T-helper 2 cell (primary cell): ENCODE data around the gene NDUFAF4.
A peak's percentile ranks its signal among the peaks of the same experiment; 100 is the strongest.

Source experiments
- DNase-seq, 5 experiments: peaks; one replicate each; pipeline versions ENCODE4 v3.0.0 to v3.0.0-alpha.2; 2012 to 2022

Gene NDUFAF4

DNA sequence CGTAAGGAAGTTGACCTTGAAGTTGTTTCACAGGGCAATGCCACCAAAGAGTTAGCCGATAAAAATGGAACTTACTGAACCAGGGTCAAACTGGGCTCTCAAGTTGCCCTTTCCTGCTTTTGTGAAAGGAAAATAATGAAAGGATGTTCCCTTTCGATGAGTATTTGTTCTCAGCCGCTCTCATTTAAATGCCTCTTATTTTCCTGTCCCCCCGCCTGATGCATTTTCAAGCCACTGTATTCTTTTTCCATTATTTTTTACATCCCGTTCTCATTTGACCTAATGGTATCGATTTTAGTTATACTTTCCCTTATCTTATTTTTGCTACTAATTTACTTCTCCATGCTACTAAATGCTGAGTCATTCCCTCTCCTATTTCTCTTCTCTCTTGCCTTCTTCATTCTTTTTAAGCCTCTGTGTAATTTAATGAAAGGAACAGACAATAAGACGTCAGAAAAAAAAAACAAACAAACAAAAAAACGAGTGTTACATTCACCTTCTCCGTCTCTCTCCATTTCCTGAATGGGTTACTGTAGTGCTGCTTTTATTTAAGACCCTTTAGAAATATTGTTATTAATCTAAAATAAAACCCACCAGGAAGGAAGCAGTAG, 655 bp upstream of the NDUFAF4 start:
- DNase-seq, result peak in 1 of 5 experiments; percentile 53

DNA sequence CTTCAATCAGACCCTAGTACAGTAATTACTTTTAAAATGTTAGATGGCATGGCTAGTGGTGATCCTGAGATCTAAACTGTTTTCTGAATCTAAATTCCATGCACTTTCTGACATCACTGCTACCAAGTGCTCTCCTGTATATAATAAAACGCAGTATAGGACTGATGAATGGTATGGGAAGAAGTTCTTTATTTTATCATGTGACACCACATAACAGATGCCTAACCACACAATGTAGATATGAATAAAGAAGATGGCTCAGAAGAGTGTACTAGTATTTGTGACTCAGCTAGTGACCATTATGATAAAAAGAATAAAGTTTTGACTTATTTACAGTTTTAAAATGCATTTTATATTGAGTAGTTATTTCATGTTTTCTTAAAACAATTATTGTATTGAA, 8.5 kb downstream of the NDUFAF4 start:
- DNase-seq, result no peak

DNA sequence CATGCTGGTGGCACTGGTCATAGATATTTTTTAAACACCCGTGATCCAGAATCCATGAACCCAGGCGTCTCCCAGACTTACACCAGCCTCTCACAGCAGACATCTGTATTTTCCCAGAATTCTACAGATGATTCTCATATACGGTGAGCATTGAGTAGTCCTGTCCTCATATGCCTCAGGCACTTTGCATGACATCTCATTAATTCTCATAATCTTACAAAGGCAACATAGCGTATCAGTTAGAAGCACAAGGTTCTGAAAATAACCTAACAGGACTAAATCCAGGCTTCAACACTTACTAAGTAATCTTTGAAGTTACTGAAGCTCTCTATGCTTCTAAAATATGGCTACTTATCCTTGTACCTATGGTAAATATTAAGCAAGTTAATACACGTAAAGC, 8.9 kb downstream of the NDUFAF4 start:
- DNase-seq, result no peak

DNA sequence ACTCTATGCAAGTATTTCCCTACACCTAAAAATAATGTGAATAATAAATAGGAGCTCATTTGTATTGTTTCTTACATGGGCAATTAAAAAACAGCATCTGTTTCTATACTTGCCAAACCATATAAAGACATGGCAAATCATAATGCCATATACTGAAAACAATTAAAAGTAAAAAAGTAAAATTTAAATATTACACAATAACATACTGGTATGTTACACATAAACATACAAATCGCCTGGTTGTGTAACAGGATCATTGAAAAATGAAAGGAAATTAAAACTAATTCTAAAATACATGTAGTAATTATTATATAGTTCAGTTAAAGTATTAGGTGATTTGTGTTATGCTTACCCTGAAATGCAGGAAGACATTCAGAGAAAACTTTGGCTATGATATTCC, 11.2 kb downstream of the NDUFAF4 start:
- DNase-seq, result no peak

DNA sequence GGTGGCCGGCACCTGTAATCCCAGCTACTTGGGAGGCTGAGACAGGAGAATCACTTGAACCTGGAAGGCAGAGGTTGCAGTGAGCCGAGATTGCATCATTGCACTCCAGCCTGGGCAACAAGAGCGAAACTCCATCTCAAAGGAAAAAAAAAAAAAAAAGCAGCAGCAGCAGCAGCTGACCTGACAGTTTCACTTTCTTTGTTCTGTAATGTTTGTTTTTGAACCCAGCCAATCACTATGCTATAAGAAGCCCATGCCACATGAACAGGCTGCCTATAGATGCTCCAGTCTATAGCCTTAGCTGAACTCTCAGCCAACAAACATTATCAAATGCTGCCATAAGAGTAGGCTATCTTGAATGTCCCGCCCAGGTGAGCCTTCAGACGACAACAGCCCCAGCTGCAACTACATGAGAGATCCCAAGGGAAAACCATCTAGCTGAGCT, 12.5 kb downstream of the NDUFAF4 start:
- DNase-seq, result peak in 1 of 5 experiments; percentile 79

DNA sequence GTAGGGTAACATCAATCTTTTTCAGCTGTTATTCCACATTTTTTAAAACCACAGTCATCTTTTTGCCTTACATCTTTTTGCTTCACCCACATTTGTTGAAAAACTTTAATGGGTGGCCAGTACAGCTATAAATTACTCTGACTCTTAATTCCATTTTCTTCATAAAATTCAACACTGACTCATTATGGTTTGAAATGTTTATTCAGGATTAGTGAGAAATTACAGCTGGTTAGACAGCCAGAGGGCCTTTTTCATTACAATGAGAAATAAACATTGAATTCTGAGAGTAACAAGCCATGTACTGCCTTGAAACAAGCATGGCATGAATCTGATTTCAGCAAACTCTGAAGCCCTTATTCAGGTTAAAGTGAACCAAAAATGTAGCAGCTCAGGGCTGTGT, 19.5 kb downstream of the NDUFAF4 start:
- DNase-seq, result no peak

DNA sequence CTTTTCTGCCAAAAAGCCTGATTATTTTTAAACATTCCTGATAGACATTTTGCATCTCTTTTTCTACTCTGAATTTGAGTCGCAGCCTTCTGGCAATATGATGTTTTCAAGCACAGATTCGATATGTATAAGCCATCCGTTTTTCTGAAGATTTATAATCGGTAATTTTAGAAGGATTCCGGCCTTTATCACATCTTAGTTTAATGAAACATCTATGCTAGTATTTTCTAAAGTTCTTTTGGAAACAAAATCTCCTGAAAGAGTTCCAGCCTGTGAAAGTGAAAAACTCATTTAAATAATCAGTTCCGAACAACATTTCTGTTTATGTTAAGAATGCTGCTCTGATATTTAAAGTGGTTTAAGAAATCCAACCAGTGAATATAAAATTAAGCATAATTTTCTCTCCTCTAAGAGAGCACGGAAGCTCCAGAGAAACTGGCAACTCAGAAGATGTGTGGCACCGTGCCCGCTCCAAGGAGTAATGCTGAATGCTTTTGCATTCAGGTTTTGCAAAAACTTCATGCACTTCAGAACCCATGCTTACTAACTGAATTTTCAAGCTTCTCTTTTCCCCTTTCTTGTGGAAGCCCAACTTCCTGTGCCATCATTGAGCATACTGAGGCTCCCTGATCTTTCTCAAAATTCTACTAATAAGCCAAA, 20.7 kb downstream of the NDUFAF4 start:
- DNase-seq, result no peak

DNA sequence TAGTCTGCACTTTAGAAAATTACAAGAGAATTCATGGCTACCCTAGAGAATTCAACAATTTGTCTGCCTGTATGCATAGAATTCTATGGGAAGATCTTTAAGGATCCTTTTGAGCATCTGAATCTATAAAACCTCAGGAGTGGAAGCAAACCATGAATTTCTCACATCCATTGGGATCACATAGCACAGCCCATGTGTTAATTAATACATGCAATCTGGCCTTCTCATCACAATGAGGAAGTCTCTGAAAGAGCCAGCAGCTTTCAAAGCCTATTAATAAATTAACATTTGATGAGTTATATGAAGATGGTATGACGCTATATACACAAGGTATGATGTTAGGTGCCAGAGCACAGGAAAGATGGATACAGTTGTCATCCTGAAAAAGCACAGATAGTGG, 24.7 kb downstream of the NDUFAF4 start:
- no peak for DNase-seq

DNA sequence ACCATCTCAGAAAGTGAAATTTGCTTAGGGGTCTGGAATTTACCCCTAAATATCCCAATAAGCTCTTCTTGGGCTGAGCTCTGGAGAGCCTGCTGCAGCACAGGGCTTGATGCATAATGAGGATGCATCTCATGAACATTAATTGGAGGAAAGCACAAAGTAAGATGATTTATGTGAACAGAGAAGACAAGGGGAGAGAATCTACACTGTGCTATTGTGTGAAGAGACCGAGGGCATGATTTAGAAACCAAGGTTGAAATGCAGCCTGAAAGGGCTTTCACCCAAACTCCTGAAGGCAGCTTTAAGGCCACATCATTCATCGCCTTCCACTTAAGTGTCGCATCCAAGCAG, 32.7 kb downstream of the NDUFAF4 start:
- no peak for DNase-seq

DNA sequence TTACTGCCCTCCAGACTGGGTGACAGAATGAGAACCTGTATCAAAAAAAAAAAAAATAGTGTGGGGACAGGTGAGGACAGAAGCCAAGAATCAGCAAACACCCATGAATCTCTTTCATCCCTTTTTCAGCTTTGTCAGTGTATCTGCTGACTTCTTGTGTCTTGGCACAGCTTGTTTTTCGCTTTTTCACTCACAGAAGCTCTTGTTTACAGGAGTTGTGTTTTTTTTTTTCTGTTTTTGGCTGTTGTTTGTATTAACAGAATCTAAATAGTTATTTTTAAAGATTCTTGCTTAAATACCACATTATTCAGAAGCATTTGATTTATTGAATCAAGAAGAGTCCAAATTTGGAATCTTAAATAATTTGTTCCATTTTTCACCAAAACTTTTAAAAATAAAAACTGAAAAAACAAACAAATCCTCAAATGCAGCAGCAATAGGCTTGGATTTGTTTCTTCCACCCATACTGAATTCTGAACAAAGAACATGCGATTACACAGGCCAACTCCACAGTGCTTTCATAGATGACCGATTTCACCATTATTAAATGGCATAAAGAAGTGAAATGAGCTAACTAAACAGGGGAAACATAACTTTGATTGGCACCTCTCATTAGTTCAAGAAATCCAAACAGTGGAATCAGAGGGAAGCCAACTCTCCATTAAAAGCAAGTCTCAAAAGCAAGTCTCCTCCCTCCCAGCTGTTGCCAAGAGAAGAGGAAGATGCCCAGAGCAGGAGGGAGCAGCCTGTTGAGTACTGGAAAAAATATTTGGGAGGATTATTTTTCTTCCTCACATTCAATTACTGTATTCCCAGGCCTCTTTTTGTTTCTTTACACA, 33.3 kb downstream of the NDUFAF4 start:
- DNase-seq, result no peak

DNA sequence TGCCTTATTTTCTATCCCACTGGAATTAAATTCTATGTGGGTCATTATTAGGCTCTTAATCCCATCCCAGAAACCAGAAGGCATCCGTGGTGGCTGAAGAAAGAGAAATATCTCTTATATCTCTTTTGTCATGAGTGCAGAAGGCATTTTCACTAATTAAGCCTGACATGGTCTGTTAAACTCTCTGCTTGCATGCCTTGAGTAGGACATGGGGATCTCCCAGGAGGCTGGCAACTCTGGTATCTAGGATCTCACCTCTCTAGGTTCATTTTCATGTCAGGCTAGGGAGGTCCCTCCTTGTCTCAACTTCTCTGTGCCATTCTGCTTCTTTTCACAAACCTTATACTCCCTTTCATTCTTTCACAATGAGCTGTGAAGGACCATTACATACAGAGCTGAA, 35.1 kb downstream of the NDUFAF4 start:
- DNase-seq, result no peak

DNA sequence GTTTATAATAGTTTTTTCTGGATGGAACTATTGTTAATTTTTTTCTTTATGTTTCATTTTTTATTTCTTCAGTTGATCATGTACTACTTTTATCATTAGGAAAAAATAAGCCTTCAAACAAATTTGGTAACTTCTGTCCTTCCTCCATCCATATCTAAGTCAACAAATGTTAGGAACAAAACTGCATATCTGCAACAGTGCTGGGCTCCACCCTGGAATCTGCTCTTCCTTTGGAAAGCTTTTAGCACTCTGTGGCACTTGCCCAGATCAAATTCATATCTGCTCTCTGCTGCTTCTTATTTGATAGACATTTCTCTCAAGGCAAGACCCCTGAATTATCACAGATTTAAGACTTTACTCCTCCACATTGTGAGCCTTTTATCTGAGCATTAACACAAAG, 36.1 kb downstream of the NDUFAF4 start:
- no peak for DNase-seq

DNA sequence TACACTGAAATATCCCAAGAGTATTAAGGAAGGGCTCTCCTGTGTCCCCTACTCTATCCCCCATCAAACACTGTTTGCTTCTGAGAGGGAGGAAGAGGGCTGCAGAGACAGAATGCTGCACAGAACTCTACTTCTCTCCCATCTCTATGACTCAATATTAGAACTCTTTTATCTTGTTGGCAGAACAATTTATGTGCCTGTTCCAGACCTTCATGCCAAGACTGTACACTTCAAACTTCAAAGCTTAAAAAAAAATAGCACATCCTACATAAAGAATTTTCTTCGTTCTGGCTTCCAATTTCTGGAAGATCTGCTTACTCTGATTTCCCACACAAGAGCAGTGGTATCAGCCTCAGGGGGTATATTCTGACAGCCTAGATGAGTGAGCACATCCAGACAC, 40.8 kb downstream of the NDUFAF4 start:
- DNase-seq, result no peak

DNA sequence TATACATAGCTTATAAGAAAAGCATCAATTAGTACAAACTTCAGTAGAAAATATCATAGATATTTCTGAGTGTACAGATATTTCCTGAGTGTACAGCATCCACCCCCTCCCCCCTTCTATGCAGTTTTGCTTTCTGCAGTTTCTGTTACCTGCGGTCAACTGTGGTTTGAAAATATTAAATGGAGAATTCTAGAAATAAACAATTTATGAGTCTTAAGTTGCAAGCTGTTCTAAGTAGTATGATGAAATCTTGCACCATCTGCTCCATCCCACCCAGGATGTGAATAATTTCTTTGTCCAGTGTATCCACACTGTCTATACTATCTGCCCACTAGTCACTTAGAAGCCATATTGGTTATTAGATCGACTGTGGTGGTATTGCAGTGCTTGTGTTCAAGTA, 44.6 kb downstream of the NDUFAF4 start:
- no peak for DNase-seq

DNA sequence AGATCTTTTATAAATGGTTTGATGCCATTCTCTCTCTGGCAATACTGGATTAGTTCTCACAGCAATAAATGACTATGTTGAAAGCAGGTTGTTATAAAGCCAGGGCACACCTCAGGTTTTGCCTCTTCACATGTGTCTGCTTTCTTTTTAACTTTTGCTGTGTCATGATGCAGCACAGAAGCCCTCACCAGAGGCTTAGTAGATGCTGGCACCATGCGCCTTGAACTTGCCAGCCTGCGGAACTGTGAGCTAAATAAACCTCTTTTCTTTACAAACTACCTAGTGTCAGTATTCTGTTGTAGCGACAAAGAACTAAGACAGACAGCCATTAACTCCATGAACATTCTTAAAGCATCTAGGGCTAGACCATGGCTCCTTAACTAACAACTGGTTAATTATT, 45.1 kb downstream of the NDUFAF4 start:
- no peak for DNase-seq

DNA sequence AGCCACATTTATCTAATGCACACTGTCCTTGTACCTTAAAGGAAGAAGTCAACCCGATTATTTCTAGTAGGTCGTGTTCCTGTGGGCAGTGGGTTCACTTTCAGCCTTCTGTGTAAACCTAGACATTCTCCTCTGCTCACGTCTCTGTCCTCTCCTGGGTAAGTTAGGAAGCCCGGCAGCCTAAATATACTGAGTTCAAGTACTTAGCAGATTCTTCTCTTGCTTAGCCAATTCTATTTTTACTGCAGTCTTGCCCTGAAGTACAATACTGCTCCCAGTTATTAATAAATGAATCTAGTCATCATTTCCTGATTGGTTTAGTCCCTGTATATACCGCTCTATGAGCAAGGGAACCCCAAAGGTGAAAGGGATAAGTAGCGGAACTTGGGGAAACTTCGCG, 45.8 kb downstream of the NDUFAF4 start:
- no peak for DNase-seq

DNA sequence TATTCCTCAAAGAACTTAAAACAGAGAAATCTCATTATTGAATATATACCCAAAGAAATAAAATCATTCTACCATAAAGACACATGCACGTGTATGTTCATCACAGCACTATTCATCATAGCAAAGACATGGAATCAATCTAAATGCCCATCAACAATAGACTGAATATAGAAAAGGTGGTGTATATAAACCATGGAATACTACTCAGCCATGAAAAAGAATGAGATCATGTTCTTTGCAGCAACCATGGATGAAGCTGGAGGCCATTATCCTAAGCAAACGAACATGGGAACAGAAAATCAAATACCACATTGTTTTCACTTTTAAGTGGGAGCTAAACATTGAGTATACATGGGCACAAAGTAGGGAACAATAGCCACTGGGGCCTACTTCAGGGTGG, 48.1 kb downstream of the NDUFAF4 start:
- DNase-seq, result no peak

DNA sequence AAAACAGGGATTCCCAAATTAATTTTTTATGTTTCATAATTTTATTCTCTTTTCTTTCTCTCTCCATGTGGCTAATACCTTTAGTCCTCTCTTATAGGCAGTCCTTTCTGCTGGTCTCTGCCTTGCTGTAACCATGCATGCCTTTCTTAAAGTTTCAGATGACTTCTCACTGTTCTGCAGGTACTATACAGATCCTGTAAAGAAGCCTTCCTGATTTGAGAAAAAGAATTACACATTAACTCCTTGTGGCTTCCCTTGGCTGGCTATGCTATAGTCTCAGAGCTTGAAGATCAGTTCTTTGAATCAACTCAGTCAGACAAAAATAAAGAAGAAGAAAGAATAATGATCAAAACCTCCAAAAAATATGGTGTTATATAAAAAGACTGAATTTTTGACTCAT, 53.2 kb downstream of the NDUFAF4 start:
- no peak for DNase-seq

DNA sequence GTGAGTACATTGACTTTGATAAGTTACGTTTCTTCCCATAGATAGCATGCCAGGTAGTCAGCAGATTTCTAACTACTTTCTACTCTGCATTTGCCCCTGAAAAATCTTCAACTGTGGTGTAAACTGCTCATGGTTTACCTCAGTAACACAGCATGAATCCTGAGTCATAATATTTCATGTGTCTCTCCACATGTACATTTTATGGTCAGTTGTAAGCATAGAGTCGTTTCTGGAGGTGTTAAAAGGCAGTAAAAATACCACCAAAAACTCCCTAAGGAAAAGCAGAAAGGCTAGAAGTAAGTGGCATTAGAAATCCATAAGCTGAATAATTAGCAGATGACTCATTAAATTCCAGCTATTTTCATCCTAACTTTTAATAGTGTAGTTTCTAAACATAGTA, 56.3 kb downstream of the NDUFAF4 start:
- peak in 1 of 5 experiments; percentile 58 for DNase-seq
